GM19372 (cell line): ENCODE results near the gene LIN7C.

Experiments used
- ATAC-seq: cut with Tn5 transposase; IDR thresholded peaks from one replicate; pipeline ENCODE4 v1.9.1; 2021; ENCODE audit warnings: mild to moderate bottlenecking, low read depth, moderate library complexity; ENCODE audit not compliant: unreplicated experiment

Gene LIN7C

DNA sequence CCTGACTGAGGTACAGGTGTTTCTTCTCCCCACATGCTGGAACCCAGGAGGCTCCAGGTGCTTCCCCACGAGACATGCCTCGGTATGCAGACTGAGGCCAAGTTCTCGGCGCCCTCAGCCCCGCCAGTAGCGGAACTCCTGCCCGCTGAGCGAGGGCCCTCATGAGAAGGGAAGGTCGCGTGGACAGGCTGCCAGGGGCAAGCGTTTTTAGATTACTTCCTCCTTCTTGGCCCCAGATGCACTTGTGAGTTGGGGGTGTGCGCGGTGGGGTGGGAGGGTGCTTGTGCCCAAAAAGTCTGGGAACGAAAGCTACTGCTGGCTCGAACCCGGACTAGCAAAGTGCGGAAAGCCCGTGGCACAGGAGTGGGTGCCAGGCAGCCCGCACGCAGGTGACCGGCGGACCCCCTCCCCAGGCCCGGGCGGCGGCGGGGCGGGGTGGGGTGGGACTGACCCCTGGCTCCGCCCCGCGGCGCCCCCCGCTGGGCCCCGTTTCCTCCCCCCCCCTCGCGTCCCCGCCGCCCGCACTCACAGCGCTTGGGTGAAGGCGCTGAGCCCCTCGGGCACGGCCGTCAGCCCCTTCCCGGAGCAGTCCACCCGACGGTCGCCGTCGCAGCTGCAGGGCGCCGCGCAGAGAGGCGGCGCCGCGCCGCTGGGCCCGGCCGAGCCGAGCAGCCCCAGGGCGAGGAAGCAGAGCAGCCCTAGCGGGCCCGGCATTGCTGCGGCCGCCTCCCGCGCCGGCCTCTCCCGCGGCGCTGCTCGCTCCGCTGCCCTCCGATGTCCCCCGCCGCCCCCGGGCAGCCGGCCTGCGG is 34.8 kb downstream of the LIN7C start:
- peak; percentile 44 for ATAC-seq

DNA sequence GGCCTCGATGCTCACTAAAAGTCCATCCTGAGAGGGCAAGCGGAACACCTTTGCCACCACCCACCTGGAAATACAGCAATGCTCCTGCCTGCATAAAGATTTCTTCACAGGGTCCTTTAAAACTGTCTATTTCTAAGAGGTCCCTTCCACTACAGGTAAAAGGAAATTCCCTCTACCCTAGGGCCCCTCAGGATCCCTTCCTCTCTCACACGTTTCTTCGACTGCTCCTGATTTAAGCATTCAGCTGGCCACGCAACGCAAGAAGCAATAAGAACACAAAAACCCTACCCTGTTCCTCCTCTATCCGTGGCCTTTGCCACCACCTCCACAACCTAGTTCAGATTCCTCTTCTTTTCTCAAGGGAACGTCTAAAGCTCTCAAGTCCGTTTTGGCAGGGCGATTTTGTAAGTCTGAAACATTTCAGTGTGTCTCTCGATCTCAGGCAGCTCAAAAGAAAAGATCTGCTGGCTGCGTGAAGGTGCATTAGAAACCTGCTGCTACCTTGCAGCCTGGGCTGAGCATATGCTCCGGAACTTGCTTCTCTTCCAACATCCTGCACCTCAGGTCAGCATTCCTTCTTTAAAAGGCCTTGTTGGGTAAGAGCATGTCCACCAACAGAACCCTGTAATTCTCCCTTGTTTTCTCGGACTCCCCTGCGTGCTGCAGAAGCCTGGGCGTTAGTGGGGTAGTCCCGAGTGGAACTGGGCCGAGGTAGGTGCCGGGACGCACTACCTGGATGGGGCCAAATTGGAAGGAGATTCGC is 35.6 kb downstream of the LIN7C start:
- ATAC-seq = no peak

DNA sequence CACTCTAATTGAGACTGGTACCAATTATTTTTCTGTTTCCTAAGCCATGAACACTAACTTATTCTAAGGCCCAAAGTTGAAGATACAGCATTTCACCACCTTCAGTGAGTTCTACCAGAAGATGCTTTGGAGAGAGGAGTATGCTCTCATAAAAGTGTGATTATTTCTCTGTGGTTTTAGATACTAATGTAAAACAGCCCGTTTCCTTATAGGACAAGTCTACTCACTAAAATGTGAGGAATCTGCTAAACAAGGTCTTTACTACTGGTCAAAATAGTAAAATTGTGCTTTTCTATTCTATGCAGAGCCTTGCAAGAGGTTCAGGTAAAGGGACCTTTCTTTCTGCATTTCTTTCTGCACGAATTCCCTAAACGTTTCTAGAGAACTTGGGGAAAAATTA is 36.4 kb downstream of the LIN7C start:
- no peak for ATAC-seq

GRCh38 chr11:27468995-27469695 is 37.4 kb downstream of the LIN7C start:
- no peak for ATAC-seq

- no peak for ATAC-seq
Measured at GRCh38 chr11:27468209-27468994, 38.2 kb downstream of the LIN7C start.

GRCh38 chr11:27467181-27467913 is 39.2 kb downstream of the LIN7C start:
- ATAC-seq = no peak

- ATAC-seq = no peak
Measured at GRCh38 chr11:27466363-27466762, 40.2 kb downstream of the LIN7C start.

DNA sequence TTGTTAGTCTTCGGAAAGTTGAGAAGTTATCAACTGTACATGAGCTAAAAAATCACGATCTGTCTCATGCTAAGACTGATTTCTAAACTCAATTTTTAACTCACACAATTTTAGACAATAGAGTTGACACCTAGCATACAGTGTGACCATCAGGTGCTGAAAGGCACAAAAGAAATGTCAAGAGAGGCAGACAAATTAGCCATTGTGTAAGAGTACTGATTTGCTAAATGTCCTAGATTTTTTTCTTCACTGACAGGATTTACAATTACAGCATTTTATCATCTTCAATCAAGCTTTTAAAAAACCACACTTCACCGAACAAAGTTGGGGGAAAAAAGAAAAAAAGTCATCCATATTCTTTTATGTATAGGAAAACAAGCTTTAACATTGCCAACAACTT is 40.9 kb downstream of the LIN7C start:
- ATAC-seq = no peak

- no peak for ATAC-seq
Measured at GRCh38 chr11:27464909-27465308, 41.7 kb downstream of the LIN7C start.

- no peak for ATAC-seq
Measured at GRCh38 chr11:27464289-27464696, 42.3 kb downstream of the LIN7C start.

DNA sequence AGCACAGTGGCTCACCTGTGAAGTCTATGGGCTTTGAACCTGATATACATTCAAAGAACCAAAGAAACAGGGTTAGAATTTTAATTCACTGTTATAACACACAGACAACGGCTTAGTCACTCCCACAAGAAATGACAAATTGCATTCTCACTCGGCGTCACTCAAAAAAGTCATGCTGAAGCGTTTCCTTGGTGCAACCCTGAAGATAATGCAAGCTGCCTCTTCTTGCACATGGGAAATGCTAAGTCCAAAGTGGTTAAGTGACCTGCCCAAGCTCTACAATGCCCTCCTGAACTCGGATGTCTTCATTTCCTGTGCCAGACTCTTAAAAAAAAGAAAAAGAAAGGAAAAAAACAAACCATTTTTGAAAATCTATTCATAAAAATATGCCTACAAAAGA is 44.0 kb downstream of the LIN7C start:
- no peak for ATAC-seq

GRCh38 chr11:27460158-27460978 is 46.2 kb downstream of the LIN7C start:
- ATAC-seq = no peak

- no peak for ATAC-seq
Measured at GRCh38 chr11:27459191-27459590, 47.4 kb downstream of the LIN7C start.

DNA sequence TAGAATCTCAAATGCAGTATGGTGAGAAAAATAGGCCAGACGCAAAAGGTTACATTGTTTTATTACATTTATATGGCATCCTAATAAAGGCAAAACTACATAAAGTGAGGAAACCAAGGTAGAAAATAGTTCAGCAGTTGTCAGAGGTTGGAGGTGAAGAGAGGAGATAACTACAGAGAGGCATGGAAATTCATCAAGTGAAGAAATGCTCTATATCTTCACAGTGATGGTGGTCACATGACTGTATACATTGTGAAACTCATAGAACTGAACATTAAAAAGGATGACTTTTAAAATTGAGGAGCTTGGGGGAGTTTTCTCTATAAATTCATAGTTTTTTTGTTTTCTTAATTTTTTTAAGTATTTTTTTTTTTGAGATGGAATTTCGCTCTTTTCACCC is 48.4 kb downstream of the LIN7C start:
- ATAC-seq = no peak

GRCh38 chr11:27456795-27457329 is 49.7 kb downstream of the LIN7C start:
- ATAC-seq = no peak

- no peak for ATAC-seq
Measured at GRCh38 chr11:27456140-27456794, 50.3 kb downstream of the LIN7C start.

DNA sequence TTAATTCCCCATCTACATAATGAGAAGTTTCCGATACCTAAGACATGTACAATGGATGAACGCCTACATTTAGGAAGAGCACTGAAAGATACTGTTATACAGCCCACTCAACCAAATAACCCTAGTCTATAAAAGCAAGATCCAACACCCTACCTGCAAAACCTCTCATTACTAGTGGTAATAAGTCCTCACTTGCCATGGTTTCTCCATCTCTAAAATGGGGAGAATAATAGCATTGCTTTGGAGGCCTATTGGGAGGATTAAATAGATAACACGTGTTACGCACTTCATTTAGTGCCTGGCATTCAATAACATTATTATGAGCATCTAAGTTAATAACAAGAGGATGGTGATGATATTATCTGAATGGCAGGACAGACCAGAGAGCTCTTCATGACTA is 50.9 kb downstream of the LIN7C start:
- ATAC-seq = no peak

- ATAC-seq = no peak
Measured at GRCh38 chr11:27453701-27454100, 52.9 kb downstream of the LIN7C start.
